Stomach (tissue), 4 donors: ENCODE results near the gene ITPR2.

Source experiments
- CTCF ChIP-seq, 7 experiments: fragments of 450-650 bp in 4 of 7; fragments of 200-600 bp in 3 of 7; sonication (generic) in 3 of 7; IDR thresholded peaks; one replicate each; pipeline ENCODE4 v1.5.1; 2016 to 2019; ENCODE audit warnings: antibody characterized with exemption in 7 of 7, control low read depth in 2 of 7, mild to moderate bottlenecking in 1 of 7
- EP300 ChIP-seq: sonication (generic); formaldehyde crosslinking; IDR thresholded peaks from one replicate; pipeline ENCODE4 v1.6.1; 2017; ENCODE audit warnings: antibody characterized with exemption
- POLR2A ChIP-seq, 4 donors: fragments of 450-650 bp; IDR thresholded peaks; one replicate each; pipeline ENCODE4 v1.6.1; 2016; ENCODE audit warnings: antibody characterized with exemption in 4 of 4, control low read depth in 2 of 4, mild to moderate bottlenecking in 1 of 4, moderate library complexity in 1 of 4
- POLR2AphosphoS5 ChIP-seq, 3 donors: sonication (generic); formaldehyde crosslinking; IDR thresholded peaks; one replicate each; pipeline ENCODE4 v1.6.1; 2016; ENCODE audit warnings: antibody characterized with exemption in 3 of 3

- no peak for TF ChIP-seq CTCF (IDR thresholded peaks at IDR 0.05)
- no peak for TF ChIP-seq POLR2AphosphoS5 (IDR thresholded peaks at IDR 0.05)
- no peak for TF ChIP-seq POLR2A (IDR thresholded peaks at IDR 0.05)
- no peak for TF ChIP-seq EP300
Measured at GRCh38 chr12:26744697-26745440, 88.1 kb downstream of the ITPR2 start.
